Measurements from ENCODE around the gene MSANTD1.

- TF ChIP-seq CTCF (IDR thresholded peaks at IDR 0.05; ENCODE audit: insufficient read depth, low read depth, low read length) (no peak), EZH2 (IDR thresholded peaks at IDR 0.05; ENCODE audit: insufficient read depth, low read length) (no peak)
Observed at GRCh38 chr4:3302173-3302785, 53.3 kb downstream of the MSANTD1 start.
